Activated CD8-positive, alpha-beta memory T cell treated with anti-CD3 and anti-CD28 coated beads for 1 hour (primary cell): ENCODE results near the gene LGR4.

Experiments
- DNase-seq, 2 donors: peaks; one replicate each; pipeline ENCODE4 v3.0.0-alpha.2; 2020; ENCODE audit warnings: low read depth in 1 of 2; ENCODE audit errors: extremely low read depth in 1 of 2

The LGR4 gene

DNA sequence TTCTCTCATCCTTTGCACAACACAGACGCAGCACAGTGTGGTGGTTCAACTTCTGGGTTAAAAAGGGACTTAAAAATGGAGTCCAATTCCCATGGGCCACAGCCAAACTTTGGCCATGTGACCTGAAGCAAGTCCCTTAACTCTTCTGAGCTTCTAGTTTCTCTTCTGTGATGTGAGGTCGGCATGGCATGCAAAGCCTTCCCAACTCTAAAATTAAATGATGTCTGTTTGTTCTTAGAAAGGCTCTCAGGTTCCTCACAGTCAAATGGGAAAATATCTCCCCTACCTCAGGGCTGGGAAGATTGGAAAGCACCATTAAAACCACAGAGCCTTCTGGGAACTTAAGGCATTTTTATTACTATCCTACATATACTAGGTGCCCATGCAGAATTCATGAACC is 38.8 kb downstream of the LGR4 start:
- DNase-seq, result no peak

DNA sequence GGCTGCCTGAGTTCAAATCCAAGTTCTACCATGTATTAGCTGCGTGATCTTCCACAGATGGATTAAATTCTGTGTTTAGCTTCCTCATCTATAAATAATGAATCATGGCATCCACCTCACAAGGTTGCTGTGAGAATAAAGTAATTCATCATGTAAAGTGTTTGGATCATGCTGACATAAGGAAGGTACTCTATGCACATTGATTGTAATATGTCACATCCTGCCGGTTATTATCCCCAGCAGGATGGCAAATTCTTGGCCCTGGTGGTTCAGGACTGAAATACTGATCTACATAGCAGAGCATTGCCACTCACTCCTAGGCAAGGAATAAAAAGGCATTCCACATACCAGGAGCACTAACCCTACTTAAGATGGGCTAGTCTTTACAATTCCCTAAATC is 40.8 kb downstream of the LGR4 start:
- DNase-seq, result no peak

- no peak for DNase-seq
Measured at GRCh38 chr11:27429761-27430393, 42.7 kb downstream of the LGR4 start.

GRCh38 chr11:27427183-27427980 is 45.2 kb downstream of the LGR4 start:
- DNase-seq, result no peak

- DNase-seq, result no peak
Measured at GRCh38 chr11:27425814-27426213, 46.8 kb downstream of the LGR4 start.

DNA sequence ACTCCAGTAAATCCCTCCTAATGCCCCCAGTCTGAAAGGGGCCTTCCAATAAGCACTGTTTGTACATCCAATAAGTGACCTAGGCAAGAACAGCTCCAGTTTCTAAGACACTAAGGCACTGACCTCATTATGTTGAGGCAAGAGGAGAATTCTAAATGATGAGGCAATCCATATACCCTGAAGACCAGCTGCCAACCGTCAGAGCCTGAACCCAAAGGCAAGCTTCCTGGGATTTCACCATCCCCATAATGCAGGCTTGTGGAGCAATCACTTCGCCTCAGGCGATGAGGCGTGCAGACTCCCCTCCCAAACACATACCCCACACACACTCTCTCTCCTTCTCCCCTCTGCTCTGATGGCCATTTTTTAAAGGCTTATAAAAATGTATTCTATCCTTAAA is 49.5 kb downstream of the LGR4 start:
- DNase-seq, result no peak

DNA sequence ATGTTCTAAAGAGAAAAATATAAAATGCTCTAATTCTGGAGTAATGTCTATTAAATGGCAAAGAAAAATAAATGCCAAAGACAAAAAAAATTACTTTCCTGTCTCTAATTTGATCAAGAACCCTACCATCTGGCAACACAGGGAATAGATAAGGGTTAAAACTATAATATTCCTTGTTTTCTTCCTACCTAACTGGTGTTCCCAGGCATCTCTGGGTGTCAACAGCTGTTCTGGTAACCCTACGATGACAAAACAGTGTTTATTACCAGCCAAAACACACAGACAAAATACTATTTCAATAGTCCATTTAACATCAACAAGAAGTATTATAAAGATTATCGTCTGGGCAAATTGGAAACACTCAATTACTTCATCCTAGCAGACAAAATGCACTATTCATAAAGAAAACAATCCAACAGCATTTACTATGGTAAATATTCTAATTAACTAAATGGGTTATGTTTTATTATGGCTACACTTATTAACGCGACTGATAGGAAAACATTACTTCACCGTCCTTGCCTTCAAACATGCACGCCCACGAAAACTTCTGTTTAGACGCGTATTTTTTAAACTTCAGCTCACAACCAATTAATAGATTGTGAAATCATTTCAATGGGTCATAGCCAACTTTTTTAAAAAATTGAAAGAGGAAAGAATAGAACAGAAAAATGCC is 50.6 kb downstream of the LGR4 start:
- DNase-seq, result no peak

DNA sequence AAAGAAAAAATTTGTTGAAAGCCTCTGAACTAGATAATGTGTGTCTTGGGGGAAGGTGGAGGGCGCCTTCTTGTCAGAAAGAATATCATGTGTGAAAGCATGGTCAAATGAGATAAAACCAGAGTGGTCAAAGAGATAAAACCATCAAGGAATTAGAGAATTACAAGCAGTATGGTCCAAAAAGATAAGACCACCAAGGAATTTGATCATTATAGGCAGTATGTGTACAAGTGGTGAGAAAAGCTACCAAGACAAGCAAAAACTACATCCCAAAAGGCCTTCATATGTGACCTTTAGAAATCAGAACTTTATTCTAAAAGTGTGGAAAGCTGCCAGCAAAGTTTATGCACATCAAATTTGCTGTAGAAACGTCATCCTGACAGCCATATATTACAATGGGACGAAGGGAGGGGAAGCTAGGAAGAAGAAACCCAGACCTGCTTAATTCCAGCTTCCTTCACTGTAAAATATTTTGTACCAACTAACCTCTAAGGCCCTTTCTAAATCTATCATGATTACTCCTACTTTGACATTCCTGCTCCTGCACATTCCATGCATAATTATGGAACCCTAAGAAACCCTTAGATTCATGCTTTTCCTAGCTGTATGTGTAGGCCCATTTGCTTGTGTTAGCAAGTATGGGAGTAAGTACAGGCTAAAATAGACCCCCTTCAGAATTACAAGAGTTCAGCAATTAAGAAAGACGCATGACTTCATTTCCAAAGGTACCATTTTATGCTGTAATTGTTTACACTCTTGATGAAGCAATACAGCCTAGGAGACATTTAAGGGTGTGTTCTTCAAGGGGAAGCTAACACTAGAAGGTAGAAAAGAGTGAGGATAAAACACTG is 51.6 kb downstream of the LGR4 start:
- DNase-seq, result no peak

DNA sequence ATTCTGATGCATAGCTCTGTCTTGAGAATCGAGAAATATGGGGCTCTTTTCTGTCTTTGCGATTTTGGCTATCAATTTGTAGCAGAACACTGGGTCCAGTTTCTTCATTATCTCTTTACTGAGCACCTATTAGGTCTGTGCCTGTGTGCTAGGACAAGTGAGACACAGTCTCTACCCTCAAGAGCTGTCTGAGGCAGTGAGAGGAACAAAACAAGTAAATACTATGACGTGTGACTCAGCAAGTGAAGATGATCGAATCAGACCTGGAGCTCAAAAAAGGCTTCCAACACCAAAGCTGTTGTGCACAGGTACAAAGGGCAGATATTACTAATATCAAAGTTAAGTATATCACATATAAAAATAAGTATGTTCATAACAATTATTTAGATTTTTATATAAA is 52.4 kb downstream of the LGR4 start:
- DNase-seq, result no peak

- no peak for DNase-seq
Measured at GRCh38 chr11:27418356-27418755, 54.2 kb downstream of the LGR4 start.

DNA sequence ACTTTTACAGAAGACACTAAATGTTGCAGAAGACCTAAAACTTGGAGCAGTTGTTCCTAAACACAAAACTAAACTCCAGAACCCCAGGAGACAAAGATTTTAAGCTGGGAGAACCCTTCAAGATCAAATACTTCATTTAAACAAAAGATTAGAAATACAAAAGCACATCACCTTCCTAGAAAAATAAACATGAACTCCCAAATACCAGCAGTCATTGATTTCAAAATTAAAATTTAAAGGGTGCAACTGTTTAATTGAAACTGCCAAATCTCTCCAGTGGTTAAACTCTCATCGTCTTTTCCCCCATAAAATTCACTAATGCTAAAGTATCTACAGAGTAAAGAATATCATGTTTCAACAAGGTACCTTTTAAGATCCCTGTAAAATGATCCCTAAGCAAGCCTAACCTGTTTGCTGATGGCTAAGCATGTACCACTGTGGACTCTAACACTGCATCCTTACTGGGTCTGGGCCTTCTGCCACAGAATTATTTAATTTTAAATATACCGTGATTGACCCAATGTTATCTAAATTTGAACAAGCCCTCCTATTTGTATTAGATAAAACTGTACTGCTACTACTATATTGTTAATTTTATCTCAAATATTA is 55.9 kb downstream of the LGR4 start:
- no peak for DNase-seq

DNA sequence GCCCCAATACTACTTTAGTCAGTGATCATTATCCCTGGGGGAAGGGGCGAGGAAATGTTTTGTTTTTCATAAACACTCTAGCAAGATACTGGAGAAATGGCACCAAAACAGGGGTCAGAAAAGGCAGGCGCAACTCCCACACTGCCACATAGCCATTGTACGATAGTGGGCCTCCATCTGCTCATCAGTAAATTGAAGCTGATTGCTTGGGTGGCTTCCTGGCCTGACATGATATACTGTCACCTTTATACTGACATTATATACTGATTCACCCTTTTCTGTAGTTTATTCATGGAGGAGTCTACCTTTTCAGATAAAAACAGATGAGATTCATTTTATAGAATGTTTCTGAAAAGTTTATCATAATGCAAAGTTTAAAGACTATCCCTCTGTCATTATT is 57.9 kb downstream of the LGR4 start:
- no peak for DNase-seq

GRCh38 chr11:27413218-27413617 is 59.4 kb downstream of the LGR4 start:
- DNase-seq, result no peak

DNA sequence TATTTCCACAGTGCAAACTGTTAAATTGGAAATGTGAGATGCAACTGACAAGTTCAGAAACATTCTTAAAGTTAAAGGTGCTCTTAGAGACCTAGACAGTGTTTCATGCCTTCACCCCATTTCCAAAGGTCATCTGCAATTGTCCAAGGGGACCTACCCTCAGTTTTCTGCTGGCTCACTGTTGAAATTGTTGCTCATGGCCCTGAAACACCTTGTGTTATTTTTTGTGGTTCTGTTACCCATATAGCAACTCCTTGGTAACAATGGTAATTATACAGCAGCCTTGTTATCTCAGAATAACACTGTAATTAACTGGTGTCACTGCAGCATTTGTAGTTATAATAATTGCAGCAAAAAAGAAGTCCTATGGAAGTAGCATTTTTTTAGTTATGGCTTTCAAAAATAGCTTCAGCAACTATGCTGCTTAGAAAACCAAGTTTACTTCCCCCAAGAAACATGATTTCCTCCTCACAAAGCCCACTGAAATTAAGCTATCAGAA is 60.3 kb downstream of the LGR4 start:
- no peak for DNase-seq

GRCh38 chr11:27411328-27411727 is 61.3 kb downstream of the LGR4 start:
- DNase-seq, result no peak

DNA sequence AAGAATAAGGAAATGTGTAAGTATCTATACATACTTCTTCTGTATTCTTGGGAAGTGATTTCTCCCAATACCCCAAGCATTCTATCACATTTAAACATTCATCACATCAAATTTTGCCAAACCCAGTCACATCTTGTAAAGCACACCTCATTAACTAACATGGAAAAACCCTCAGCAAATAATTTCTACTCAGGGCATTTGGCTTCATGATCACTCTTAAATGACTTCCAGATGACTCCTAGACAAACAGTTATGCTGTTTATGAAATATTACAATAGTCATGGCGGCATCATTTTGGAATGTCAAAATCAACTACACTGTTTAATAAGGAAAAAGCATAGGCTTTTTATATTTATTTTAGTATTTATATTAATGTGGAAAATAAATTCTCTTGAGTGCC is 62.3 kb downstream of the LGR4 start:
- DNase-seq, result no peak

- DNase-seq, result no peak
Measured at GRCh38 chr11:27409742-27410141, 62.8 kb downstream of the LGR4 start.

DNA sequence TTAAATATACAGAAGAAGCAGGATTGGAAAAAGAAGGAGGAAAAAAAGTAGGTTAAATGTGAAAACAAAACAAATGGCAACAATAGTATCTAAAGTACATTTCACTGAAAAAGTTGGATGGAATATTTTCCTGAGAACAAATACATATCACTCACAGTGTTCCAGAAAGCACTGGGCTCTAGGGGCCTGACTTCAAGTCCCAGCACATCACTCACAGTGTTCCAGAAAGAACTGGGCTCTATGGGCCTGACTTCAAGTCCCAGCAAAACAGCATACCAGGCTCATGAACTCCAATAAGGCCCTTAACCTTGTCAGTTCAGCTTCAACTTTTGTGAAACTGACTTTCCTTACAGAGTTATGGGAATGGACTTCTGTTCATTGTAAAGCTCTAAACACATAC is 63.5 kb downstream of the LGR4 start:
- DNase-seq, result no peak

DNA sequence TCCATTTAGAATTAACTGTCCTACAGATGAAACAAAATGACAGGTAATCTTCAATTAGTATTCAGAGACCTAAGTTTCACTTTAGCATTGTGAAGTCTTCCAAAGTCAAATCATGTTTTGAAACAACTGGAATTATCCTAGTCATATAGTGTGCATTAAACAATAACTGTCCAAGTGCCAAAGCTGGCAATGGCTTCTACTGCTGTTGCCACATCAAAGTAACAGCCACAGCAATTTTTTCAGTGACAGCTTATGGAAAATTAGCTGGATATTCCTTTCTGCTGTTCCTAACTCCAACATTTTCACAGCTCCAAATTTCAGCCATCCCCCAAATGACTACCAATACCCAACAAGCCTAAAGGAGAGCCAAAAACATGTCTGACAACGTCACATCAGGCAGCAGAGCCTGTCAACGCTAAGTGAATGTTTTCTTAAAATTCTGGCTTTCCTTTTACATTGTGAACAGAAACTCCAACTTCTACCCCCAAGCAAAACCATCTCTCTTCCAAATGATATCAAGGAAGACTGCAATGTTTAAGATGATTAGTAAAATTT is 64.3 kb downstream of the LGR4 start:
- DNase-seq, result no peak
